GM18520 (cell line): ENCODE measurements around the gene PRR22.
"Not testable (repeated sequence)": the region's sequence is repeated elsewhere in the genome, so short reads cannot be mapped to it uniquely, and the experiment has no call there.

Source experiments
- ATAC-seq: cut with Tn5 transposase; IDR thresholded peaks from one replicate; pipeline ENCODE4 v1.9.1; 2021; ENCODE audit not compliant: unreplicated experiment

The PRR22 gene

DNA sequence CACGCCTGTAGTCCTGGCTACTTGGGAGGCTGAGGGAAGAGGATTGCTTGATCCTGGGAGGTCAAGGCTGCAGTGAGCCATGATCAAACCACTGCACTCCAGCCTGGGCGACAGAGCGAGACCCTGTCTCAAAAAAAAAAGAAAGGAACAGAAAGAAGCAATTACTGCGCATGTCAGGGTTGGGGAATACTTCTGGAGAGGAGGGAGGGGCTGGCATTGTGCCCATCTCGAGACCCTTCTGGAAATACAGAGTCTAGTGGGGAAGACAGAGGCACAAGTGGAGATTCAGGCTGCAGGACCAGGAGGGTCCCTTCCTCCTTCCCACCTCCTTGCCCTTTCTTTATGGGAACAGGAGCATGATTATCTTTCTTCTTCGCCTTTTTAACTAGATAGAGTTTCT lies 30.8 kb downstream of the PRR22 start:
- ATAC-seq: no peak

GRCh38 chr19:5751709-5752108 lies 32.8 kb downstream of the PRR22 start:
- ATAC-seq: no peak

- no peak for ATAC-seq
Observed at GRCh38 chr19:5749505-5749904, 35.0 kb downstream of the PRR22 start.

DNA sequence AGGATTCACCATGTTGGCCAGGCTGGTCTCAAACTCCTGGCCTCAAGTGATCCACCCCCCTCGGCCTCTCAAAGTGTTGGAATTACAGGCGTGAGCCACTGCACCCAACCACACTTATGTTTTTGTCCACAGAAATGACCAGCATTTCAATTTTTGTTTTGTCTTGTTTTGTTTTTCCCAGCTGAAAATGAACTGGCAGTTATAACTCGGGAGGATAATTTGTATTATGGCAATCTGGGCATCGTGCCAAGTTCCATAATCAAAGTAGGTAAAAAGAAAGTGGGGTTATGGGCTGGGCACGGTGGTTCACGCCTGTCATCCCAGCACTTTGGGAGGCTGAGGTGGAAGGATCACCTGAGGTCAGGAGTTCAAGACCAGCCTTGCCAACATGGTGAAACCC lies 35.6 kb downstream of the PRR22 start:
- ATAC-seq: not testable (repeated sequence)

- not testable (repeated sequence) for ATAC-seq
Observed at GRCh38 chr19:5744999-5745398, 39.5 kb downstream of the PRR22 start.

- ATAC-seq: no peak
Observed at GRCh38 chr19:5743630-5744029, 40.9 kb downstream of the PRR22 start.

DNA sequence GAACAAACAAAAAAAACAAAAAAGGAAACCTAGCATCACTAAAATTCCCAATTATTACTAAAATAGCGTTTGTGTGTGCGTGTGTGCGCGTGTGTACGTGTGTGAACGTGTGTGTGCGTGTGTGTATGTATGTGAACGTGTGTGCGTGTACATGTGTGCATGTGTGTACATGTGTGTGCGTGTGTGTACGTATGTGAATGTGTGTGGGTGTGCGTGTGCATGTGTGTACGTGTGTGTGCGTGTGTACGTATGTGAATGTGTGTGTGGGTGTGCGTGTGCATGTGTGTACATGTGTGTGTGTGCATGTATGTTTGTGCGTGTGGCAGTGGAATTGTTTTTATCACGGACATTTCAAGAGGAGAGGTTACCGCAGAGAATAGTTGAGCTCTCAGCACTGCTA lies 42.5 kb downstream of the PRR22 start:
- ATAC-seq: no peak

GRCh38 chr19:5738423-5738822 lies 46.1 kb downstream of the PRR22 start:
- ATAC-seq: no peak

DNA sequence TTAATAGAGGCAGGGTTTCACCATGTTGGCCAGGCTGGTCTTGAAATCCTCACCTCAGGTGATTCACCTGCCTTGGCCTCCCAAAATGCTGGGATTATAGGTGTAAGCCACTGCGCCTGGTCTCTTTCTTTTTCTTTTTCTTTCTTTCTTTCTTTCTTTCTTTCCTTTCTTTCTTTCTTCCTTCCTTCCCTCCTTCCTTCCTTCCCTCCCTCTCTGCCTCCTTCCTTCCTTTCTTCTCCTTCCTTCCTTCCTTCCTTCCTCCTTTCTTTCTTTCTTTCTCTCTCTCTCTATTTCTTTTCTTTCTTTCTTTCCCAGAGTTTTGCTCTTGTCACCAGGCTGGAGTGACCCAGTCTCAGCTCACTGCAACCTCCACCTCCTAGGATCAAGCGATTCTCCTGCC lies 51.4 kb downstream of the PRR22 start:
- not testable (repeated sequence) for ATAC-seq
